AG04450 (cell line): ENCODE measurements around the gene FGR. TPM values are rescaled to one million over a fixed set of nuclear protein-coding genes. Genes with fewer than 3 reads are reported as not detected.

Experiments used
- CTCF ChIA-PET: fragments of 300-600, 350-600 bp; formaldehyde crosslinking; extraction: SDS; loops from one replicate; lab custom pipeline; 2022; ENCODE audit warnings: antibody characterized with exemption, inconsistent platforms; lab: Charles Lee
- POLR2A ChIA-PET: fragments of 350-600 bp; formaldehyde crosslinking; extraction: SDS; loops from one replicate; lab custom pipeline; 2021; ENCODE audit warnings: antibody characterized with exemption, inconsistent platforms; lab: Yijun Ruan, JAX
- DNase-seq: peaks from one replicate; pipeline ENCODE4 v3.0.0-alpha.2; 2011; ENCODE audit warnings: low read depth, low spot score
- H3K27ac ChIP-seq: one replicate; pipeline ENCODE4 v1.5.1; 2012; ENCODE audit warnings: low read depth, low read length, control low read depth
- H3K27me3 ChIP-seq: one replicate; pipeline ENCODE4 v1.6.0; 2012; ENCODE audit warnings: low read length; ENCODE audit not compliant: control insufficient read depth, insufficient read depth
- H3K4me3 ChIP-seq: 2 replicates; pipeline ENCODE4 v1.5.1; 2011; ENCODE audit warnings: mild to moderate bottlenecking, low read depth, low read length, control low read depth
- H3K9me3 ChIP-seq: 2 replicates; pipeline ENCODE4 v1.5.1; 2012; ENCODE audit warnings: low read length; ENCODE audit not compliant: control insufficient read depth, insufficient read depth
- polyA plus RNA-seq: library from polyadenylated mRNA; depleted of rRNA; stranded (reverse); fragments of >200 nt; gene quantifications from 2 replicates; pipeline ENCODE4 v1.2.3, GENCODE V29; 2011
- TF ChIP-seq, protein P1 (sequence below): IDR thresholded peaks from 2 replicates; pipeline ENCODE4 v1.5.1; 2011; ENCODE audit warnings: low read depth, low read length, control low read depth, inconsistent platforms

The FGR gene
- polyA plus RNA-seq, 1 experiment = not detected

DNA sequence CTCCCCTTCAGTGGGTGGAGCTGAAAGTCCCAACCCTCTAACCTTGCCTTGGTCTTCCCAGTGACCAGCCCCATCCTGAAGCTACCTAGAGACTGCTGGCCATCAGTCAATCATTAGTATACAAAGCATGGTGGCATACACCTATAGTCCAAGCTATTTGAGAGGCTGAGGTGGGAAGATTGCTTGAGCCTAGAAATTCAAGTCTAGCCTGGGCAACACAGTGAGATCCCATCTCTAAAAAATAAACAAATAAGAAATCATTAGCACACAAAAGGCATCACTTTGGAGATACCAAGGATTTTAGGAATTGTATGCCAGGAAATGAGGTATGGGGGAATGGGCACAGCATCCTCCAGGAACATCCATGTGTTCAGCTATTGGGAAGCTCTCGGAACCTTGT is 41.4 kb upstream of the FGR start:
- no peak overlapping the region for H3K4me3 ChIP-seq
- TF ChIP-seq, protein P1, sequence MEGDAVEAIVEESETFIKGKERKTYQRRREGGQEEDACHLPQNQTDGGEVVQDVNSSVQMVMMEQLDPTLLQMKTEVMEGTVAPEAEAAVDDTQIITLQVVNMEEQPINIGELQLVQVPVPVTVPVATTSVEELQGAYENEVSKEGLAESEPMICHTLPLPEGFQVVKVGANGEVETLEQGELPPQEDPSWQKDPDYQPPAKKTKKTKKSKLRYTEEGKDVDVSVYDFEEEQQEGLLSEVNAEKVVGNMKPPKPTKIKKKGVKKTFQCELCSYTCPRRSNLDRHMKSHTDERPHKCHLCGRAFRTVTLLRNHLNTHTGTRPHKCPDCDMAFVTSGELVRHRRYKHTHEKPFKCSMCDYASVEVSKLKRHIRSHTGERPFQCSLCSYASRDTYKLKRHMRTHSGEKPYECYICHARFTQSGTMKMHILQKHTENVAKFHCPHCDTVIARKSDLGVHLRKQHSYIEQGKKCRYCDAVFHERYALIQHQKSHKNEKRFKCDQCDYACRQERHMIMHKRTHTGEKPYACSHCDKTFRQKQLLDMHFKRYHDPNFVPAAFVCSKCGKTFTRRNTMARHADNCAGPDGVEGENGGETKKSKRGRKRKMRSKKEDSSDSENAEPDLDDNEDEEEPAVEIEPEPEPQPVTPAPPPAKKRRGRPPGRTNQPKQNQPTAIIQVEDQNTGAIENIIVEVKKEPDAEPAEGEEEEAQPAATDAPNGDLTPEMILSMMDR = no peak
- DNase-seq = no peak
- no peaks in the 10 kb centered on the region for H3K27me3 ChIP-seq
- H3K27ac ChIP-seq = no peak overlapping the region
- H3K9me3 ChIP-seq = peaks cover 11% of the 10 kb centered on the region
- ChIA-PET CTCF (no interaction called here), POLR2A (no interaction called here)

DNA sequence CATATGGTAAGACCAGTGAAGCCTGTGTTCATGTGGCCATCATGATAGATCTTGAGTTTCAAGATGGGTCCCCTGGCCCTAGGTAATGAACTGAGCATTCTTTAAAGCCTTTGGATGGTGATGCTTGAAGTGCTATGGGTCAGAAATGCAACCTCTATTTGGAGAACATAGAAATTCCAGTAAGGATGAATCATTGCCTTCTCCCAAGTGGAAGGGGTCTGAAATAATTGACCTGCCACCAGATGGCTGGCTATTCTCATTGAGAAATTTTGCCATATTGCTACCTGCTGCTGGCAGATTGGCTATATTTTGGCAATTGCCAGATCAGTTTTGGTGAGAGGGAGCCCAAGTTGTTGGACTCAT is 37.7 kb upstream of the FGR start:
- Histone ChIP-seq H3K4me3 (peak overlapping the region; percentile 61), H3K9me3 (no peaks in the 10 kb centered on the region), H3K27me3 (no peaks in the 10 kb centered on the region), H3K27ac (peak overlapping the region; percentile 85)
- CTCF ChIA-PET = interaction anchor here (1.0 to 1.3 kb wide), 3 partner anchors 53 to 116 kb away, joined by 3 to 7 read pairs (median 6); partner anchors contain the start of gene FAM76A
- POLR2A ChIA-PET = interaction anchor here (0.5 to 2.1 kb wide), 3 partner anchors 53 to 342 kb away, joined by 4 to 14 read pairs (median 5); partner anchors contain the start of genes FAM76A and STX12
- DNase-seq = no peak
- TF ChIP-seq, protein P1 = no peak

DNA sequence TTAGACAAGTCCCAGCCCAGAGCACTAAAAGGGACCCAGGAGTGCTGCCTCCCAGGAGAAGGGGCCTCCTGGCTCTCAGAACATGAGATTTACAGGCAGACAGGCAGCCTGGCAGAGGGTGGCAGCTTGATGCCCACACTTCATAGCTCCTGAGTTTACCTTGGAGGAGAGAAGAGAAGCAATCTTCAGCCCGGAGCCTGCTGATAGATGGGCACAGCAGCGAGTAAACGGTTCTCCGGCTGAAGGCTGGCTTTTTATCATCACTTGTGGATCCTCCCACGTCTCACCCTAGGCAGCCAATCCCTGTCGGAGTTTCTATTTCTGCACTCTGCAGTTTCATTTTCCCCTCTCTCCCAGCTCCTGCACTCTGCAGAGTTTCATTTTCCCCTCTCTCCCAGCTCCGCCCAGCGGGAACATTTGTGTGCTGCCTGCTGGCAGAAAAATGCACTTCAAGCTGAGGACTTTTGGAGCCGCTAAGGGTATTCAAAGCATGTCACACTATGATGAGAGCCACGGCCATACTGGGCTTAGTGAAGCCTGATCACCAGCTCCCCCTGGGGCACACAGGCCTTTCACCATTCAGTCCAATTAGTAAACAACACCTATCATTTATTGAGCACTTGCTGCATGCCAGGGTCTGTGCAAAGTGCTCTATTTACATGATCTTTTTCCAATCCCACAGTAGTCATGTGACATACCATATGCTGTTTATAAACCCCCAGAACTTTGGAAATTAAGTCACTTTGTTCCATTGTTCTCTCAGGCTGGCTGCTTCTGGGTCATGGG is 37.2 kb upstream of the FGR start, which contains the start of gene IFI6:
Gene IFI6, minus strand, starts transcription at position 229 of the 786 bp plus-strand sequence. CDS start 2,878 bp downstream, outside the sequence.
- Histone ChIP-seq H3K4me3 (peak within 1 kb of the TSS; percentile 70), H3K9me3 (no peaks in the 10 kb centered on the region), H3K27ac (peak within 1 kb of the TSS; percentile 85), H3K27me3 (no peaks in the 10 kb centered on the region)
- TF ChIP-seq, protein P1 = peak; percentile 51
- DNase-seq = peak; percentile 92
- ChIA-PET POLR2A (interaction anchor here (0.5 to 2.1 kb wide), 7 partner anchors 13 to 397 kb away, joined by 4 to 14 read pairs (median 5); partner anchors contain the start of genes FAM76A and STX12), CTCF (interaction anchor here (0.6 to 1.9 kb wide), 8 partner anchors 9 to 119 kb away, joined by 3 to 7 read pairs (median 4); partner anchors contain the start of gene FAM76A)

DNA sequence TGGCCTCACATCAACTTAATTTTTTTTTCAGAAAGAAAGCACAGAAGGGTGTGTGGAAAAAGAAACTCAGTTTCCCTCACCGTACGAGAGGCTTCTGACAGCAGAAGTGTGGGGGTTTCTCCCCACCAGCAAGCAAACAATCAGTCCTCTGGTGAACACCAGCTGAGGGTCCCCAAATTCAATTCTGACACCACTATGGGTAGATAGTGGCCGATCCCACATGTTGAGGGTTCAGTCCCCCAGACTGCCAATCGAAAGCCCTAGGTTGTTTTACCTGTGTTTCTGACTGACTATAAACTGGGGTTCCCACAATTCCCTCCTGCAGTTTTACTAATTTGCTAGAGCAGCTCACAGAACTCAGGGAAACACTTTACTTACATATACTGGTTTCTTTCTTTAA is 34.9 kb upstream of the FGR start:
- Histone ChIP-seq H3K9me3 (no peaks in the 10 kb centered on the region), H3K27ac (no peak overlapping the region), H3K27me3 (no peaks in the 10 kb centered on the region), H3K4me3 (no peak overlapping the region)
- CTCF ChIA-PET = interaction anchor here (0.5 to 2.1 kb wide), 40 partner anchors 9 to 505 kb away, joined by 3 to 22 read pairs (median 4); partner anchors contain the start of genes FAM76A, PPP1R8 and STX12
- DNase-seq = no peak
- POLR2A ChIA-PET = interaction anchor here (0.8 to 1.4 kb wide), 3 partner anchors 56 to 161 kb away, joined by 3 to 4 read pairs (median 4); partner anchors contain the start of genes FAM76A and PPP1R8
- TF ChIP-seq, protein P1 = no peak
